SK-N-SH (cell line): ENCODE results near the gene WNK2. TPM values are rescaled to one million over a fixed set of nuclear protein-coding genes. Genes with fewer than 3 reads are reported as not detected.

Source experiments
- CTCF ChIA-PET: fragments of 300-600, 350-600 bp; formaldehyde crosslinking; extraction: SDS; loops from one replicate; lab custom pipeline; 2021; lab: Yijun Ruan, JAX
- POLR2A ChIA-PET: fragments of 350-600 bp; sonication (Branson Sonifier 250); formaldehyde crosslinking; extraction: SDS; loops from one replicate; lab custom pipeline; 2020; ENCODE audit warnings: antibody characterized with exemption, inconsistent platforms; lab: Yijun Ruan, JAX
- DNase-seq: peaks from one replicate; pipeline ENCODE4 v3.0.0; 2012
- H2AFZ ChIP-seq: fragments of 200-600 bp; sonication (generic); 2 replicates; pipeline ENCODE4 v1.8.1; 2016; ENCODE audit warnings: antibody characterized with exemption, mild to moderate bottlenecking, low read depth
- H3F3A ChIP-seq: fragments of 200-600 bp; sonication (generic); replicated peaks from 2 replicates; pipeline ENCODE3; 2016; ENCODE audit warnings: antibody characterized with exemption, mild to moderate bottlenecking; ENCODE audit not compliant: insufficient read depth
- H3K27ac ChIP-seq, 2 experiments: fragments of 200-500 bp in 1 of 2; fragments of 200-600 bp in 1 of 2; sonication (Bioruptor generic) in 1 of 2; sonication (generic), shearing (Covaris generic) in 1 of 2; 2 replicates each; pipeline versions ENCODE4 v1.5.1 to v1.6.1; 2014 to 2016; ENCODE audit warnings: low read depth in 2 of 2, inconsistent platforms in 1 of 2, low read length in 1 of 2, mild to moderate bottlenecking in 1 of 2, mixed read lengths in 1 of 2
- H3K27me3 ChIP-seq: fragments of 200-600 bp; sonication (generic), shearing (Covaris generic); 2 replicates; pipeline ENCODE4 v1.6.1; 2016; ENCODE audit warnings: mixed run types; ENCODE audit not compliant: insufficient read depth
- H3K36me3 ChIP-seq, 2 experiments: fragments of 200-500 bp in 1 of 2; fragments of 200-600 bp in 1 of 2; sonication (Bioruptor generic) in 1 of 2; sonication (generic) in 1 of 2; replicated peaks in 1 of 2; 2 replicates each; pipeline versions ENCODE3 to v1.5.1; 2014 to 2016; ENCODE audit warnings: low read length in 1 of 2, mild to moderate bottlenecking in 1 of 2; ENCODE audit not compliant: insufficient read depth in 2 of 2, control insufficient read depth in 1 of 2
- H3K4me1 ChIP-seq, 2 experiments: fragments of 200-500 bp in 1 of 2; fragments of 200-600 bp in 1 of 2; sonication (Bioruptor generic) in 1 of 2; sonication (generic), shearing (Covaris generic) in 1 of 2; 2 replicates each; pipeline versions ENCODE4 v1.5.1 to v1.6.1; 2014 to 2016; ENCODE audit warnings: low read depth in 1 of 2, low read length in 1 of 2, mixed run types in 1 of 2; ENCODE audit not compliant: insufficient read depth in 2 of 2, control insufficient read depth in 1 of 2
- H3K4me2 ChIP-seq: fragments of 200-600 bp; sonication (generic), shearing (Covaris generic); 2 replicates; pipeline ENCODE4 v1.6.1; 2017; ENCODE audit warnings: mixed run types
- H3K4me3 ChIP-seq, 2 experiments: fragments of 200-500 bp in 1 of 2; fragments of 200-600 bp in 1 of 2; sonication (Bioruptor generic) in 1 of 2; sonication (generic), shearing (Covaris generic) in 1 of 2; 2 replicates each; pipeline versions ENCODE4 v1.5.1 to v1.8.1; 2014 to 2016; ENCODE audit warnings: low read depth in 2 of 2, inconsistent platforms in 1 of 2, low read length in 1 of 2, mild to moderate bottlenecking in 1 of 2, mixed read lengths in 1 of 2, moderate library complexity in 1 of 2
- H3K79me2 ChIP-seq: fragments of 200-600 bp; sonication (generic); 2 replicates; pipeline ENCODE4 v1.8.1; 2017; ENCODE audit warnings: mild to moderate bottlenecking; ENCODE audit not compliant: insufficient read depth
- H3K9ac ChIP-seq: fragments of 200-600 bp; sonication (generic); 2 replicates; pipeline ENCODE4 v1.6.1; 2017; ENCODE audit warnings: mixed run types
- H3K9me2 ChIP-seq: fragments of 200-600 bp; sonication (generic); 2 replicates; pipeline ENCODE4 v1.6.1; 2017; ENCODE audit warnings: mixed run types
- H3K9me3 ChIP-seq: fragments of 200-600 bp; sonication (generic); 2 replicates; pipeline ENCODE4 v1.6.1; 2017; ENCODE audit warnings: mixed run types, mild to moderate bottlenecking, moderate library complexity
- H4K20me1 ChIP-seq: fragments of 200-600 bp; sonication (generic); 2 replicates; pipeline ENCODE4 v1.6.1; 2017; ENCODE audit warnings: mild to moderate bottlenecking, mixed run types; ENCODE audit not compliant: insufficient read depth
- ELF1 ChIP-seq: IDR thresholded peaks from 2 replicates; pipeline ENCODE4 v1.4.0; 2012
- EP300 ChIP-seq, 2 experiments: IDR thresholded peaks; 2 replicates each; pipeline versions ENCODE4 v1.4.0 to v1.6.1; 2012; ENCODE audit warnings: borderline replicate concordance in 1 of 2, low read depth in 1 of 2, low read length in 1 of 2
- FOXM1 ChIP-seq: IDR thresholded peaks from 2 replicates; pipeline ENCODE4 v1.4.0; 2012; ENCODE audit warnings: low read depth, mild to moderate bottlenecking
- GATA2 ChIP-seq: sonication (generic); formaldehyde crosslinking; IDR thresholded peaks from 2 replicates; pipeline ENCODE4 v1.5.0; 2020; ENCODE audit warnings: mild to moderate bottlenecking, missing genetic modification reagents
- NRF1 ChIP-seq: IDR thresholded peaks from 2 replicates; pipeline ENCODE4 v1.6.1; 2012; ENCODE audit warnings: low read depth, mild to moderate bottlenecking, low read length
- RAD21 ChIP-seq: IDR thresholded peaks from 2 replicates; pipeline ENCODE4 v1.6.1; 2012; ENCODE audit warnings: mild to moderate bottlenecking, low read length
- SMC3 ChIP-seq: IDR thresholded peaks from 2 replicates; pipeline ENCODE4 v1.6.1; 2012; ENCODE audit warnings: low read depth, low read length, improper control_type of control experiment
- TAF1 ChIP-seq: IDR thresholded peaks from 2 replicates; pipeline ENCODE4 v1.6.1; 2012; ENCODE audit warnings: low read depth, mild to moderate bottlenecking, low read length, moderate library complexity, borderline replicate concordance
- WGBS: methylation state at CpG from one replicate; pipeline ENCODE4 v1.1.6; 2017; ENCODE audit warnings: low lambda C conversion rate; 5-methylcytosine and 5-hydroxymethylcytosine counted together
- polyA plus RNA-seq, 3 experiments: library from polyadenylated mRNA; depleted of rRNA; stranded (reverse); fragments of >200 nt; gene quantifications; 2 replicates each; pipeline ENCODE4 v1.2.3, GENCODE V29; 2012
- TF ChIP-seq, protein P1 (sequence below): IDR thresholded peaks from 2 replicates; pipeline ENCODE4 v1.4.0; 2012; ENCODE audit warnings: low read depth
- TF ChIP-seq, protein P2 (sequence below): fragments of 200-600 bp; sonication (generic); IDR thresholded peaks from 2 replicates; pipeline ENCODE4 v1.6.1; 2017; ENCODE audit warnings: antibody characterized with exemption, mild to moderate bottlenecking, moderate library complexity
- TF ChIP-seq, protein P3 (sequence below): IDR thresholded peaks from 2 replicates; pipeline ENCODE4 v1.4.0; 2012; ENCODE audit warnings: low read depth, borderline replicate concordance

WNK2 gene
- polyA plus RNA-seq, 1 of the 3 experiments (the other 2 are of a cell fraction), result 0.12 TPM

DNA sequence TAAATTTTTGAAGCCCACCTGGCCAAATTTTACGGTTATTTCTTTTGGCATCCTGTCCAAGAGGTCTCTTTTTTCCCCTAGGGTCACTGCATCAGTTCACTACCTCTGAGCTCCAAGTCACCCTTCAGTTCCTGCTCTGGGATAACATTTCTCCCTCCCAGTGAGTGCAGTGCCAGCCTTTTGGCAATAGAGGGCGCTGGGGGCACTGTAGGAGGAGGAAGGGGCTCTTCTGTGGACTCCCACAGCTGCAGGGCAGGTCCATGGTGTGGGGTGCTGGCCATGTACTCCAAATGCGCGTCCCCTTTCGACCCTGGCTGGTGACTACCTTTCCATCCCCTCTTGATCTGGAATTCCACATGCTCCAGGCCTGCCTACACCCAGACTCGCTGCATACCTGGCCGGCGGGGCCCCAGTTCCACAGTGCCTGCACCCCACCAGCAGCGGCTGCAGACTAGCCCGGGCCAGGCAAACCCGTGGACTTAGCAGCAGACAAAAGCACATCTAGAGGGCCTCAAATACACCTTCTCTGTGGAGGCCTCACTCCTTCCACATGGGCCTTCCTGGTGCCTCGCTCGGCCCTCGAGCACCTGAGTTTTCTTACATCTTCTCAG lies 29.5 kb upstream of the WNK2 start:
- Histone ChIP-seq H3K27ac (no peak overlapping the region), H3K4me1 (peaks cover 0 to 11% of the 10 kb centered on the region in 2 experiments; a peak in 1 of 4 replicates), H3K79me2 (no peaks in the 10 kb centered on the region), H3K9me2 (no peaks in the 10 kb centered on the region), H3K27me3 (no peaks in the 10 kb centered on the region), H2AFZ (no peak overlapping the region), H3K9me3 (no peaks in the 10 kb centered on the region), H3K9ac (no peak overlapping the region), H4K20me1 (no peaks in the 10 kb centered on the region), H3K4me3 (no peak overlapping the region), H3F3A (no peaks in the 10 kb centered on the region), H3K36me3 (no peaks in the 10 kb centered on the region), H3K4me2 (no peak overlapping the region)
- ChIA-PET POLR2A (no interaction called here), CTCF (interaction anchor here (0.6 to 3.5 kb wide), 35 partner anchors 8 to 1852 kb away, joined by 3 to 15 read pairs (median 3); no protein-coding TSS in a partner anchor)
- 70% methylated on average over 14 of the region's 14 CpGs for WGBS
- peak; percentile 80 for DNase-seq
- TF ChIP-seq, protein P1, sequence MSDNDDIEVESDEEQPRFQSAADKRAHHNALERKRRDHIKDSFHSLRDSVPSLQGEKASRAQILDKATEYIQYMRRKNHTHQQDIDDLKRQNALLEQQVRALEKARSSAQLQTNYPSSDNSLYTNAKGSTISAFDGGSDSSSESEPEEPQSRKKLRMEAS, result no peak
- TF ChIP-seq, protein P2, sequence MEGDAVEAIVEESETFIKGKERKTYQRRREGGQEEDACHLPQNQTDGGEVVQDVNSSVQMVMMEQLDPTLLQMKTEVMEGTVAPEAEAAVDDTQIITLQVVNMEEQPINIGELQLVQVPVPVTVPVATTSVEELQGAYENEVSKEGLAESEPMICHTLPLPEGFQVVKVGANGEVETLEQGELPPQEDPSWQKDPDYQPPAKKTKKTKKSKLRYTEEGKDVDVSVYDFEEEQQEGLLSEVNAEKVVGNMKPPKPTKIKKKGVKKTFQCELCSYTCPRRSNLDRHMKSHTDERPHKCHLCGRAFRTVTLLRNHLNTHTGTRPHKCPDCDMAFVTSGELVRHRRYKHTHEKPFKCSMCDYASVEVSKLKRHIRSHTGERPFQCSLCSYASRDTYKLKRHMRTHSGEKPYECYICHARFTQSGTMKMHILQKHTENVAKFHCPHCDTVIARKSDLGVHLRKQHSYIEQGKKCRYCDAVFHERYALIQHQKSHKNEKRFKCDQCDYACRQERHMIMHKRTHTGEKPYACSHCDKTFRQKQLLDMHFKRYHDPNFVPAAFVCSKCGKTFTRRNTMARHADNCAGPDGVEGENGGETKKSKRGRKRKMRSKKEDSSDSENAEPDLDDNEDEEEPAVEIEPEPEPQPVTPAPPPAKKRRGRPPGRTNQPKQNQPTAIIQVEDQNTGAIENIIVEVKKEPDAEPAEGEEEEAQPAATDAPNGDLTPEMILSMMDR, result peak; percentile 66
- TF ChIP-seq SMC3 (peak; percentile 35), RAD21 (peak; percentile 61), GATA2 (CRISPR knock-in tag) (no peak)
- TF ChIP-seq, all 33 proteins: peak for 3

DNA sequence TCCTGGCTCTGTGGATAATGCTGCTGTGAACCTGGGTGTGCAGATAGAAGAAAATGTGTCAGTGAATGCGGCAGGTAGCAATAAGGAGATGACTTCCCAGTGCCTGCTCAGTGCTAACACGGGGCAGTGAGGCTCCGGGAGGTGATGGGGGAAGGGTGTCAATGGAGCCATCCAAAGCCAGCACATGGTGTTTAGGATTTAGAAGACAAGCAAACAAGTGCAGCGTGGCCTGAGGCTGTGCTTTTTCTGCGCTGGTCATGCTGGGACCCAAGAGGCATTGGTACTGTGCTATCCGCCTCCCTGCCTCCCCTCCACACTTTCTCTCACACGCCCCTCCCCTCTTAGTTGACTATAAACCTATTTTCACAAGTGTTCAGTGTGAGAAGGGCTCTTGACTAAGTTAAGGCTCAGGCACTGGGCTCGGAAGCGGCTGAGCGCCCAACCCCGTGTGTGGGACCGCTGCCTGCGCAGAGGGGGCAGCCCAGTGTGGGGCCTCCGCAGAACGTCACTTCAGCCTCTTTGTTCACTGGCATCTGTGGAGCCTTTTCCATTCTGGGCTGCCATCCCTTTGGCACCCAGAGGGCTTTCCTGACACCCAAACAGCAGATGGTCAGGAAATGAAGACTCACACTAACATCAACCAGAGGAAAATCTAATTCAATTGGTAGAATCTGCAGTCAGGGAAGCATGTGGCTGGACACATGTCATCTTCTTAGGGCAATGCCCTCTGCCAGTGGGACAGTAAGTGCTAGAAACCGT lies 28.0 kb upstream of the WNK2 start:
- Histone ChIP-seq H3K9me3 (no peaks in the 10 kb centered on the region), H3K27me3 (no peaks in the 10 kb centered on the region)
- CTCF ChIA-PET, result interaction anchor here (0.6 to 3.0 kb wide), 9 partner anchors 21 to 410 kb away, joined by 3 to 14 read pairs (median 5); no protein-coding TSS in a partner anchor
- POLR2A ChIA-PET, result no interaction called here
- peak in 1 of 2 experiments; percentile 13; a peak in 1 of 4 replicates for TF ChIP-seq EP300 (IDR thresholded peaks at IDR 0.05; ENCODE audit: borderline replicate concordance in 1 of 2, low read depth in 1 of 2, low read length in 1 of 2)
- no peak for TF ChIP-seq ELF1
- TF ChIP-seq TAF1, result no peak
- TF ChIP-seq, protein P3, sequence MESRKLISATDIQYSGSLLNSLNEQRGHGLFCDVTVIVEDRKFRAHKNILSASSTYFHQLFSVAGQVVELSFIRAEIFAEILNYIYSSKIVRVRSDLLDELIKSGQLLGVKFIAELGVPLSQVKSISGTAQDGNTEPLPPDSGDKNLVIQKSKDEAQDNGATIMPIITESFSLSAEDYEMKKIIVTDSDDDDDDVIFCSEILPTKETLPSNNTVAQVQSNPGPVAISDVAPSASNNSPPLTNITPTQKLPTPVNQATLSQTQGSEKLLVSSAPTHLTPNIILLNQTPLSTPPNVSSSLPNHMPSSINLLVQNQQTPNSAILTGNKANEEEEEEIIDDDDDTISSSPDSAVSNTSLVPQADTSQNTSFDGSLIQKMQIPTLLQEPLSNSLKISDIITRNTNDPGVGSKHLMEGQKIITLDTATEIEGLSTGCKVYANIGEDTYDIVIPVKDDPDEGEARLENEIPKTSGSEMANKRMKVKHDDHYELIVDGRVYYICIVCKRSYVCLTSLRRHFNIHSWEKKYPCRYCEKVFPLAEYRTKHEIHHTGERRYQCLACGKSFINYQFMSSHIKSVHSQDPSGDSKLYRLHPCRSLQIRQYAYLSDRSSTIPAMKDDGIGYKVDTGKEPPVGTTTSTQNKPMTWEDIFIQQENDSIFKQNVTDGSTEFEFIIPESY, result no peak
- no peak for TF ChIP-seq FOXM1
- no peak for TF ChIP-seq NRF1
- TF ChIP-seq, all 33 proteins: peak for 1
- no peak overlapping the region for H2AFZ ChIP-seq
- H3K4me2 ChIP-seq, result no peak overlapping the region
- H3K9ac ChIP-seq, result no peak overlapping the region
- H3K79me2 ChIP-seq, result no peaks in the 10 kb centered on the region
- H3K36me3 ChIP-seq, result no peaks in the 10 kb centered on the region
- H3K4me1 ChIP-seq, result peaks cover 0 to 14% of the 10 kb centered on the region in 2 experiments; a peak in 2 of 4 replicates
- no peaks in the 10 kb centered on the region for H3K9me2 ChIP-seq
- 82% methylated on average over 16 of the region's 16 CpGs for WGBS
- no peaks in the 10 kb centered on the region for H3F3A ChIP-seq
- H3K27ac ChIP-seq, result peak overlapping the region in 1 of 2 experiments; percentile 26; a peak in 1 of 4 replicates
- no peaks in the 10 kb centered on the region for H4K20me1 ChIP-seq
- no peak for DNase-seq
- H3K4me3 ChIP-seq, result no peak overlapping the region
